Neuronal stem cell (in vitro differentiated cells): ENCODE results near the gene STX16.

Experiments
- DNase-seq: peaks from one replicate; pipeline ENCODE4 v3.0.0-alpha.2; 2013; ENCODE audit warnings: low spot score
- H2AFZ ChIP-seq: one replicate; pipeline ENCODE4 v1.6.1; 2013; ENCODE audit warnings: mild to moderate bottlenecking, low read length, inconsistent platforms
- H2AK5ac ChIP-seq: 2 replicates; pipeline ENCODE4 v1.6.1; 2013; ENCODE audit warnings: low read depth, mild to moderate bottlenecking, inconsistent platforms, low read length, moderate library complexity, mixed read lengths
- H2BK120ac ChIP-seq: 2 replicates; pipeline ENCODE4 v1.6.1; 2013; ENCODE audit warnings: low read depth, mild to moderate bottlenecking, inconsistent platforms, low read length, moderate library complexity, mixed read lengths
- H2BK12ac ChIP-seq: one replicate; pipeline ENCODE4 v1.6.1; 2013; ENCODE audit warnings: low read length, inconsistent platforms
- H2BK15ac ChIP-seq: 2 replicates; pipeline ENCODE4 v1.6.1; 2013; ENCODE audit warnings: mild to moderate bottlenecking, low read length, inconsistent platforms, mixed read lengths
- H2BK5ac ChIP-seq: one replicate; pipeline ENCODE4 v1.6.1; 2013; ENCODE audit warnings: inconsistent platforms, mild to moderate bottlenecking, low read length, moderate library complexity
- H3K14ac ChIP-seq: one replicate; pipeline ENCODE4 v1.6.1; 2013; ENCODE audit warnings: low read length, inconsistent platforms
- H3K18ac ChIP-seq: 2 replicates; pipeline ENCODE4 v1.6.1; 2013; ENCODE audit warnings: low read length, inconsistent platforms
- H3K23ac ChIP-seq: 2 replicates; pipeline ENCODE4 v1.6.1; 2013; ENCODE audit warnings: low read depth, mild to moderate bottlenecking, mixed read lengths, low read length, inconsistent platforms; ENCODE audit not compliant: poor library complexity
- H3K27ac ChIP-seq: replicated peaks from 3 replicates; pipeline ENCODE4 v1.5.1; 2013; ENCODE audit warnings: low read length, inconsistent platforms
- H3K27me3 ChIP-seq, 3 experiments: 2 replicates each; pipeline ENCODE4 v1.6.1; 2013; ENCODE audit warnings: low read length in 3 of 3, mild to moderate bottlenecking in 2 of 3, inconsistent platforms in 1 of 3, low read depth in 1 of 3, mixed read lengths in 1 of 3, moderate library complexity in 1 of 3; ENCODE audit not compliant: control insufficient read depth in 3 of 3, insufficient read depth in 3 of 3
- H3K36me3 ChIP-seq, 2 donors: replicated peaks in 1 of 2; 2 replicates each; pipeline ENCODE4 v1.6.1; 2013; ENCODE audit warnings: low read length in 2 of 2; ENCODE audit not compliant: control insufficient read depth in 2 of 2, insufficient read depth in 2 of 2
- H3K4ac ChIP-seq: 2 replicates; pipeline ENCODE4 v1.6.1; 2013; ENCODE audit warnings: inconsistent platforms, mild to moderate bottlenecking, low read length, moderate library complexity
- H3K4me1 ChIP-seq, 2 donors: 1 replicate in 1 of 2; 2 replicates in 1 of 2; pipeline ENCODE4 v1.6.1; 2013; ENCODE audit warnings: low read length in 2 of 2, low read depth in 1 of 2; ENCODE audit not compliant: control insufficient read depth in 2 of 2, insufficient read depth in 1 of 2
- H3K4me2 ChIP-seq: one replicate; pipeline ENCODE4 v1.6.1; 2013; ENCODE audit warnings: mild to moderate bottlenecking, low read length, inconsistent platforms; ENCODE audit not compliant: insufficient read depth, poor library complexity, severe bottlenecking
- H3K4me3 ChIP-seq, 2 donors: 2 replicates each; pipeline ENCODE4 v1.5.1; 2013; ENCODE audit warnings: low read length in 2 of 2, mild to moderate bottlenecking in 2 of 2, inconsistent platforms in 1 of 2, moderate library complexity in 1 of 2
- H3K79me1 ChIP-seq: one replicate; pipeline ENCODE4 v1.6.1; 2013; ENCODE audit warnings: low read depth, mild to moderate bottlenecking, inconsistent platforms, low read length, moderate library complexity
- H3K9ac ChIP-seq: one replicate; pipeline ENCODE4 v1.6.1; 2013; ENCODE audit warnings: mild to moderate bottlenecking, low read depth, low read length, inconsistent platforms; ENCODE audit not compliant: poor library complexity
- H3K9me3 ChIP-seq, 2 donors: replicated peaks in 1 of 2; 2 replicates each; pipeline versions ENCODE3 to v1.6.1; 2013; ENCODE audit warnings: low read length in 2 of 2, mild to moderate bottlenecking in 2 of 2, inconsistent platforms in 1 of 2, low read depth in 1 of 2, mixed read lengths in 1 of 2, moderate library complexity in 1 of 2; ENCODE audit not compliant: control insufficient read depth in 2 of 2, insufficient read depth in 1 of 2
- H4K8ac ChIP-seq: one replicate; pipeline ENCODE4 v1.6.1; 2013; ENCODE audit warnings: low read depth, mild to moderate bottlenecking, inconsistent platforms, low read length, moderate library complexity
- H4K91ac ChIP-seq: one replicate; pipeline ENCODE4 v1.6.1; 2013; ENCODE audit warnings: low read length, low read depth, mild to moderate bottlenecking, inconsistent platforms; ENCODE audit not compliant: poor library complexity
- WGBS, 2 donors: extraction: QIAGEN DNeasy Blood & Tissue Kit; methylation state at CpG; one replicate each; pipeline ENCODE4 v1.1.7; 2013; ENCODE audit warnings: missing lambda C conversion rate in 2 of 2, mixed read lengths in 1 of 2; ENCODE audit not compliant: insufficient read length in 2 of 2, insufficient replicate concordance in 1 of 2; ENCODE audit errors: extremely low coverage in 2 of 2; 5-methylcytosine and 5-hydroxymethylcytosine counted together

The STX16 gene

DNA sequence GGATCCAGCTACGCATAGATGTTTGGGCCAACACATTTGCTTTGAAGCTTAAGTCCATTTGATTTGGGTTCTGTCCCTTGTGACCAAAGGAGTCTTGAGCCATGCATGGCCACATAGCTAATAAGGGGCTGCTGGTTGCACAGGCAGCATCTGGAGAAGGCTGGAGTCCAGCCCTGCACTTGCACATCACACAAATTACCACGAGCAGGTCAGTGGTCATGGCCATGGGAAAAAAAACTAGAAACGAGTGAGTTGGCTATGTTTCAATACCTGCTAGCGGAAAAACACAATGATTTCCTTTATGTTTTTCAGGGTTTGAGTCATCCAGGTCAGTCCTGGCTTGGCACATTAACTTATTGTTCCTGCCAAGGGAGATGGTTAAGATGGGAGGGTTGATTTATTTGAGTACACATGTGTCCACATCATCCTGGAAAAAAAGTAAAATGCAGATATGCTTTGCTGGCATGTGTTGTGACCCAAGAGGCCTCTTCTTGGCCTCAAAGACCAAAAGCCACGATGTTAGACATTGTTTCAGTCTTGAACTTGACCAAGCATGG is 5.6 kb upstream of the STX16 start:
- no peak overlapping the region for H2BK120ac ChIP-seq
- no peak overlapping the region for H3K4ac ChIP-seq
- no peak overlapping the region for H3K27ac ChIP-seq
- H3K36me3 ChIP-seq, result no peaks in the 10 kb centered on the region
- H3K23ac ChIP-seq, result no peak overlapping the region
- H2BK12ac ChIP-seq, result no peak overlapping the region
- H2AFZ ChIP-seq, result no peak overlapping the region
- H2BK15ac ChIP-seq, result no peak overlapping the region
- H3K4me2 ChIP-seq, result no peak overlapping the region
- H3K4me1 ChIP-seq, result peaks cover 0 to 1% of the 10 kb centered on the region in 2 donors
- no peak overlapping the region for H4K8ac ChIP-seq
- no peak overlapping the region for H3K9ac ChIP-seq
- no peak overlapping the region for H4K91ac ChIP-seq
- no peaks in the 10 kb centered on the region for H3K79me1 ChIP-seq
- H2BK5ac ChIP-seq, result no peak overlapping the region
- WGBS, 2 donors, result no CpG with 5 or more reads among the region's 5 CpGs
- H3K9me3 ChIP-seq, result peaks cover 0 to 1% of the 10 kb centered on the region in 2 donors
- no peak overlapping the region for H3K4me3 ChIP-seq
- H2AK5ac ChIP-seq, result no peak overlapping the region
- no peak overlapping the region for H3K14ac ChIP-seq
- peaks cover 0 to 11% (median 5%) of the 10 kb centered on the region in 3 experiments for H3K27me3 ChIP-seq
- no peak for DNase-seq
- no peak overlapping the region for H3K18ac ChIP-seq

DNA sequence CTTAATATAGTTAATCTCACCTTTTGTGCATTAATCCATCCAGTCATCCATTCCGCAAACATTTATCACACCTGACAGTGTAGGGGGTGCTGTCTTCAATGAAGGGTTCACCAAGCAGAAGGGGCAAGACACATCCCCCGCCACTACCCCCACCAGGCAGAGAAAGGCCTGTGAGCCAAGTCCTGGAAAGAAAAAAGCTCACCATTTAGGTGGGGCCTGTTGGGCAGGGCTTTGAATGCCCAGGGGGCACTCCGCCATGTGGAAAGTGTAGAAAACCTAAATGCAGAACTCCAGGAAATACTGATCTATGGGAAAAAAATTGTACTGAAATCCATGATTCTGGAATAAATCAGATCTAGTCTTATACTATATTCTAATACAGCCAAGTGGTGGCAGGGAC is 4.8 kb upstream of the STX16 start:
- no peak for DNase-seq
- Histone ChIP-seq H3K18ac (no peak overlapping the region), H3K4me1 (peaks cover 0 to 1% of the 10 kb centered on the region in 2 donors), H3K23ac (no peak overlapping the region), H3K36me3 (no peaks in the 10 kb centered on the region), H3K9ac (no peak overlapping the region), H3K4me3 (no peak overlapping the region), H3K4me2 (no peak overlapping the region), H3K27ac (no peak overlapping the region), H3K4ac (no peak overlapping the region), H3K9me3 (peaks cover 0 to 1% of the 10 kb centered on the region in 2 donors), H2BK120ac (no peak overlapping the region), H4K91ac (no peak overlapping the region), H2BK5ac (no peak overlapping the region), H3K14ac (no peak overlapping the region), H3K27me3 (peaks cover 0 to 11% (median 0%) of the 10 kb centered on the region in 3 experiments), H4K8ac (no peak overlapping the region), H2AK5ac (no peak overlapping the region), H3K79me1 (no peaks in the 10 kb centered on the region), H2AFZ (no peak overlapping the region), H2BK15ac (no peak overlapping the region), H2BK12ac (no peak overlapping the region)
- WGBS, 2 donors, result no CpG with 5 or more reads among the region's 3 CpGs

DNA sequence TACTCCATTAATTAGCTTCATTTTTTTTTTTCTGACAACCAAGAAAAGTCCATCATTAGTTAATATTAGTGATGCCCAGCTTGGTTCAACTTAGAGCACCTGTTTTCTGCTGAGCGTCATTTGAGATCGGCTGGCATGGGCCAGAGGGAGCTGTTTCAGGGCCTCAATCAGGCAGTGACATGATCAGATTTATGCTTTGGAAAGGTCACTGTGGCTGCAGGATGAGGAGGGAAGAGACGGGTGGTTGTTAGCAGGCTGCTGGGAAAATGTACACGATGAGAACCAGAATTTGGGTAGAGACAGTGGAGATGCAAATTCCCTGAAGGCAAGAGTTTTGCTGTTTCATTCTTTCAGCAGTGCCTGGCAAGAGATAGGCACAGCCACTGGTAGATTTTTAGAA is 4.4 kb upstream of the STX16 start:
- H3K18ac ChIP-seq, result no peak overlapping the region
- no peaks in the 10 kb centered on the region for H3K79me1 ChIP-seq
- H4K8ac ChIP-seq, result no peak overlapping the region
- H3K9ac ChIP-seq, result no peak overlapping the region
- no peak overlapping the region for H3K14ac ChIP-seq
- peaks cover 0 to 1% of the 10 kb centered on the region in 2 donors for H3K4me1 ChIP-seq
- H3K27me3 ChIP-seq, result peaks cover 0 to 11% (median 0%) of the 10 kb centered on the region in 3 experiments
- H2BK12ac ChIP-seq, result no peak overlapping the region
- H2AK5ac ChIP-seq, result no peak overlapping the region
- H3K4me2 ChIP-seq, result no peak overlapping the region
- H3K36me3 ChIP-seq, result no peaks in the 10 kb centered on the region
- no peak overlapping the region for H3K23ac ChIP-seq
- no peak overlapping the region for H3K27ac ChIP-seq
- no peaks in the 10 kb centered on the region for H3K9me3 ChIP-seq
- no peak overlapping the region for H2AFZ ChIP-seq
- DNase-seq, result no peak
- H3K4ac ChIP-seq, result no peak overlapping the region
- no peak overlapping the region for H4K91ac ChIP-seq
- no peak overlapping the region for H2BK15ac ChIP-seq
- H2BK120ac ChIP-seq, result no peak overlapping the region
- H2BK5ac ChIP-seq, result no peak overlapping the region
- WGBS, 2 donors, result no CpG with 5 or more reads among the region's 4 CpGs
- H3K4me3 ChIP-seq, result no peak overlapping the region

DNA sequence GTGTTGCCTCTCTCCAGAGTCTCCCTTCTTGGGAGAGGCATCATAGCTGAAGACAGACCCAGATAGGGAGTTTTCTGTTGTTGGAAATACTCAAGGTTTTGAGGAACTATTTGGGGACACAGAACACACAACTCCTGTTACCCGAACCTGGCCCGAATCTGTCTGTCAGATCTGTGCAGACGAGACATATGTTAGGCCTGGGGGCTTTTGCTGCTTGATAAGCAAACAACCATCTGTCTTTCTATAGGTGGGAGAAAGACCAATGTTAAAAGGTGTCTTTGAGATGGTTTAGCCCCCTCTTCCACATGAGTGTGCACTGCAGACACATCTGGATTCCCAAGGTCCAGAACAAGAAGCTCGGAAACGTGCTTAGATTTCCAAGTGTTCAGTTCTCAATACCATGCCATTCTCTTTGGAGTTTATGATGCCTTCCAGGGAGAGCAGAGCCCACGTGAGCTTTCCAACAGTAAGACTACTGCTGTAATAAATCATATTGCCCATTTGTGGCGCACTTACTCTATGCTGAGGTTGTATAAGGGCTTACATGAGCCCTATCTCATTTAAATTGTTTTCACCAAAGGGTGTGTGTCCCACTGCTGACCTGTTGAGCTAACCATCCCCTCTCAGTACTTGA is 3.8 kb upstream of the STX16 start:
- H3K79me1 ChIP-seq, result no peaks in the 10 kb centered on the region
- peaks cover 0 to 1% of the 10 kb centered on the region in 2 donors for H3K4me1 ChIP-seq
- H3K27ac ChIP-seq, result no peak overlapping the region
- no peak overlapping the region for H2BK15ac ChIP-seq
- WGBS, 2 donors, result no CpG with 5 or more reads among the region's 7 CpGs
- H2BK12ac ChIP-seq, result no peak overlapping the region
- no peak overlapping the region for H2AFZ ChIP-seq
- no peak overlapping the region for H3K9ac ChIP-seq
- no peak for DNase-seq
- H4K91ac ChIP-seq, result no peak overlapping the region
- no peak overlapping the region for H3K4me2 ChIP-seq
- no peak overlapping the region for H3K18ac ChIP-seq
- no peaks in the 10 kb centered on the region for H3K36me3 ChIP-seq
- no peak overlapping the region for H2BK120ac ChIP-seq
- no peak overlapping the region for H3K4me3 ChIP-seq
- H3K4ac ChIP-seq, result no peak overlapping the region
- H3K14ac ChIP-seq, result no peak overlapping the region
- no peaks in the 10 kb centered on the region for H3K9me3 ChIP-seq
- peaks cover 0 to 11% (median 0%) of the 10 kb centered on the region in 3 experiments for H3K27me3 ChIP-seq
- H2BK5ac ChIP-seq, result no peak overlapping the region
- H4K8ac ChIP-seq, result no peak overlapping the region
- H2AK5ac ChIP-seq, result no peak overlapping the region
- no peak overlapping the region for H3K23ac ChIP-seq
